Astrocyte (in vitro differentiated cells and primary cell): ENCODE results near the gene DCLRE1A.

ENCODE experiments used
- CTCF ChIP-seq: IDR thresholded peaks from 2 replicates; pipeline ENCODE4 v1.5.1; 2011; ENCODE audit warnings: low read depth, mild to moderate bottlenecking, inconsistent platforms, low read length, moderate library complexity; ENCODE audit not compliant: insufficient read depth
- EZH2 ChIP-seq: IDR thresholded peaks from 2 replicates; pipeline ENCODE4 v1.6.1; 2012; ENCODE audit warnings: mild to moderate bottlenecking, low read length, inconsistent platforms; ENCODE audit not compliant: insufficient read depth

- no peak for TF ChIP-seq CTCF
- no peak for TF ChIP-seq EZH2
These were observed 28.1 kb downstream of the DCLRE1A start for GRCh38 chr10:113825791-113826190.
